HCT116 (cell line): Measurements from ENCODE around the gene ASPA. TPM values are rescaled to one million over a fixed set of nuclear protein-coding genes. Genes with fewer than 3 reads are reported as not detected.

Experiments
- ATAC-seq: fragments of 200-7000 bp; cut with Tn5 transposase; 2 replicates; pipeline ENCODE4 v1.9.1; 2020; ENCODE audit warnings: mild to moderate bottlenecking, moderate library complexity
- BruUV-seq: library from RNA; stranded (reverse); fragments of 400-500 nt; replicated peaks from 2 replicates; lab custom pipeline; 2021; lab: Mats Ljungman, UMichigan
- CTCF ChIA-PET: fragments of 300-600 bp; sonication (Branson Sonifier 250); formaldehyde crosslinking; loops from one replicate; lab custom pipeline; 2021; ENCODE audit warnings: antibody characterized with exemption; lab: Charles Lee
- POLR2A ChIA-PET: fragments of 300-600, 350-600 bp; sonication (Branson Sonifier 250); formaldehyde crosslinking; loops from one replicate; lab custom pipeline; 2021; ENCODE audit warnings: antibody characterized with exemption; lab: Charles Lee
- RAD21 ChIA-PET, 2 experiments: fragments of 300-600 bp; sonication (Branson Sonifier 250); formaldehyde crosslinking; loops; one replicate each; lab custom pipeline; 2023; ENCODE audit warnings: low total read pairs in 2 of 2; ENCODE audit not compliant: uncharacterized antibody in 2 of 2, unreplicated experiment in 2 of 2, low non-redundant PET in 1 of 2; lab: Charles Lee
- DNase-seq: peaks from one replicate; pipeline ENCODE4 v3.0.0-alpha.2; 2010; ENCODE audit warnings: low read depth, low spot score
- H2AFZ ChIP-seq: fragments of 200-600 bp; shearing (Covaris generic), sonication (generic); 2 replicates; pipeline ENCODE4 v1.6.1; 2017; ENCODE audit warnings: low read depth, mixed run types, mixed read lengths, antibody characterized with exemption, low read length; ENCODE audit not compliant: poor library complexity, severe bottlenecking
- H3K27ac ChIP-seq: 2 replicates; pipeline ENCODE4 v1.5.1; 2012; ENCODE audit warnings: low read depth, low read length
- H3K27me3 ChIP-seq: fragments of 200-600 bp; sonication (generic); 2 replicates; pipeline ENCODE4 v1.6.1; 2016; ENCODE audit warnings: mixed run types, low read length, mixed read lengths; ENCODE audit not compliant: insufficient read depth
- H3K36me3 ChIP-seq, 2 experiments: fragments of 200-500 bp in 1 of 2; fragments of 200-600 bp in 1 of 2; sonication (Bioruptor generic) in 1 of 2; sonication (generic) in 1 of 2; 2 replicates each; pipeline versions ENCODE4 v1.5.1 to v1.6.1; 2014 to 2016; ENCODE audit warnings: low read length in 2 of 2, inconsistent platforms in 1 of 2, mixed read lengths in 1 of 2, mixed run types in 1 of 2; ENCODE audit not compliant: insufficient read depth in 2 of 2, control insufficient read depth in 1 of 2
- H3K4me1 ChIP-seq, 2 experiments: fragments of 200-600 bp in 1 of 2; sonication (generic) in 1 of 2; 2 replicates each; pipeline versions ENCODE4 v1.5.1 to v1.6.1; 2012 to 2017; ENCODE audit warnings: low read length in 2 of 2, inconsistent platforms in 1 of 2, mild to moderate bottlenecking in 1 of 2, mixed read lengths in 1 of 2, mixed run types in 1 of 2, moderate library complexity in 1 of 2; ENCODE audit not compliant: insufficient read depth in 2 of 2, control insufficient read depth in 1 of 2
- H3K4me2 ChIP-seq: fragments of 200-600 bp; sonication (generic); 2 replicates; pipeline ENCODE4 v1.6.1; 2017; ENCODE audit warnings: mixed run types, low read length, mixed read lengths
- H3K4me3 ChIP-seq, 2 experiments: fragments of 200-600 bp in 1 of 2; sonication (generic) in 1 of 2; replicated peaks in 1 of 2; 2 replicates each; pipeline ENCODE4 v1.5.1; 2011 to 2016; ENCODE audit warnings: low read length in 2 of 2, control low read depth in 1 of 2, low read depth in 1 of 2, mild to moderate bottlenecking in 1 of 2, mixed read lengths in 1 of 2, mixed run types in 1 of 2
- H3K79me2 ChIP-seq: fragments of 200-600 bp; sonication (generic); 2 replicates; pipeline ENCODE4 v1.6.1; 2017; ENCODE audit warnings: mild to moderate bottlenecking, mixed run types, low read length, moderate library complexity, mixed read lengths; ENCODE audit not compliant: insufficient read depth
- H3K9ac ChIP-seq: fragments of 200-600 bp; sonication (generic); 2 replicates; pipeline ENCODE4 v1.6.1; 2016; ENCODE audit warnings: low read length, mixed read lengths
- H3K9me2 ChIP-seq: fragments of 200-600 bp; sonication (generic), shearing (Covaris generic); 2 replicates; pipeline ENCODE4 v1.6.1; 2017; ENCODE audit warnings: mixed run types, mild to moderate bottlenecking, moderate library complexity; ENCODE audit not compliant: insufficient read depth
- H3K9me3 ChIP-seq, 2 experiments: fragments of 200-500 bp in 1 of 2; fragments of 200-600 bp in 1 of 2; sonication (Bioruptor generic) in 1 of 2; sonication (generic) in 1 of 2; 2 replicates each; pipeline ENCODE4 v1.6.1; 2014 to 2017; ENCODE audit warnings: low read length in 2 of 2, mixed read lengths in 2 of 2, inconsistent platforms in 1 of 2, low read depth in 1 of 2, mild to moderate bottlenecking in 1 of 2, mixed run types in 1 of 2, moderate library complexity in 1 of 2; ENCODE audit not compliant: control insufficient read depth in 1 of 2, insufficient read depth in 1 of 2
- H4K20me1 ChIP-seq: fragments of 200-600 bp; sonication (generic), shearing (Covaris generic); 2 replicates; pipeline ENCODE4 v1.6.1; 2017; ENCODE audit warnings: mixed run types, mild to moderate bottlenecking, moderate library complexity; ENCODE audit not compliant: insufficient read depth
- ATF3 ChIP-seq: IDR thresholded peaks from 2 replicates; pipeline ENCODE4 v1.6.1; 2012
- CBX3 ChIP-seq: IDR thresholded peaks from 2 replicates; pipeline ENCODE4 v1.6.1; 2012; ENCODE audit warnings: low read depth
- CEBPB ChIP-seq: IDR thresholded peaks from 2 replicates; pipeline ENCODE4 v1.6.1; 2012; ENCODE audit warnings: low read depth
- CTCF ChIP-seq, 3 experiments: fragments of 200-600 bp in 1 of 3; sonication (generic) in 1 of 3; IDR thresholded peaks in 2 of 3; conservative IDR thresholded peaks in 1 of 3; 2 replicates each; pipeline ENCODE4 v1.5.1; 2012 to 2017; ENCODE audit warnings: low read depth in 2 of 3, low read length in 2 of 3, antibody characterized with exemption in 1 of 3, borderline replicate concordance in 1 of 3, control low read depth in 1 of 3, mild to moderate bottlenecking in 1 of 3, mixed read lengths in 1 of 3, mixed run types in 1 of 3, moderate library complexity in 1 of 3; ENCODE audit not compliant: insufficient read depth in 1 of 3
- EGR1 ChIP-seq: IDR thresholded peaks from 2 replicates; pipeline ENCODE4 v1.6.1; 2012; ENCODE audit warnings: low read depth
- EZH2 ChIP-seq: fragments of 200-600 bp; sonication (generic); IDR thresholded peaks from 2 replicates; pipeline ENCODE4 v1.6.1; 2017; ENCODE audit warnings: antibody characterized with exemption, mixed run types
- EZH2phosphoT487 ChIP-seq: fragments of 200-600 bp; IDR thresholded peaks from 2 replicates; pipeline ENCODE4 v1.6.1; 2018; ENCODE audit warnings: antibody characterized with exemption, borderline replicate concordance
- FOSL1 ChIP-seq: IDR thresholded peaks from 2 replicates; pipeline ENCODE4 v1.6.1; 2012; ENCODE audit warnings: low read depth
- JUND ChIP-seq: IDR thresholded peaks from 2 replicates; pipeline ENCODE4 v1.6.1; 2012
- MAX ChIP-seq: IDR thresholded peaks from 2 replicates; pipeline ENCODE4 v1.6.1; 2012
- POLR2A ChIP-seq: IDR thresholded peaks from 2 replicates; pipeline ENCODE4 v1.7.0; 2011; ENCODE audit warnings: borderline replicate concordance; ENCODE audit not compliant: insufficient read depth, insufficient read length; ENCODE audit errors: extremely low read depth
- REST ChIP-seq: IDR thresholded peaks from 2 replicates; pipeline ENCODE4 v1.6.1; 2012; ENCODE audit warnings: low read depth
- SIN3A ChIP-seq: IDR thresholded peaks from 2 replicates; pipeline ENCODE4 v1.6.1; 2012; ENCODE audit warnings: low read depth
- SP1 ChIP-seq: IDR thresholded peaks from 2 replicates; pipeline ENCODE4 v1.6.1; 2012; ENCODE audit warnings: low read depth
- TCF7L2 ChIP-seq: IDR thresholded peaks from 2 replicates; pipeline ENCODE4 v1.7.0; 2011; ENCODE audit warnings: borderline replicate concordance, inconsistent platforms; ENCODE audit not compliant: insufficient read depth, insufficient read length; ENCODE audit errors: extremely low read depth
- YY1 ChIP-seq: IDR thresholded peaks from 2 replicates; pipeline ENCODE4 v1.6.1; 2011; ENCODE audit warnings: low read length, low read depth, moderate library complexity, mild to moderate bottlenecking; ENCODE audit not compliant: insufficient replicate concordance; ENCODE audit errors: extremely low read depth
- ZNF274 ChIP-seq: fragments of 200-500 bp; sonication (Bioruptor generic); IDR thresholded peaks from 2 replicates; pipeline ENCODE4 v1.6.1; 2014; ENCODE audit warnings: mild to moderate bottlenecking, low read depth, low read length, inconsistent platforms
- intact Hi-C: fragments of 100-400 bp; cut with micrococcal nuclease; formaldehyde crosslinking; loops from 2 replicates; pipeline ENCODE4 v1.10.0; 2022
- total RNA-seq: library from RNA; stranded (reverse); gene quantifications from one replicate; pipeline ENCODE4 v1.2.1, GENCODE V29; 2021; ENCODE audit not compliant: unreplicated experiment

Gene ASPA
- total RNA-seq, 1 experiment from 2014 or later: not detected

- DNase-seq: no peak
- CTCF ChIA-PET: no interaction called here
- H3K9ac ChIP-seq: no peak overlapping the region
- no peak for ATAC-seq
- no peaks in the 10 kb centered on the region for H3K4me1 ChIP-seq
- no peak overlapping the region for H2AFZ ChIP-seq
- intact Hi-C loops: no loop called here
- H3K27ac ChIP-seq: no peak overlapping the region
- no TSS peak for BruUV-seq
- H4K20me1 ChIP-seq: no peaks in the 10 kb centered on the region
- H3K27me3 ChIP-seq: peaks cover 67% of the 10 kb centered on the region
- H3K79me2 ChIP-seq: no peaks in the 10 kb centered on the region
- no peaks in the 10 kb centered on the region for H3K9me3 ChIP-seq
- no peak for TF ChIP-seq SIN3A
- TF ChIP-seq FOSL1: no peak
- TF ChIP-seq EZH2phosphoT487: no peak
- no peak for TF ChIP-seq ATF3
- no peak for TF ChIP-seq MAX
- TF ChIP-seq SP1: no peak
- no peak for TF ChIP-seq ZNF274
- no peak for TF ChIP-seq CEBPB
- no peak for TF ChIP-seq REST
- TF ChIP-seq POLR2A: no peak
- no peak for TF ChIP-seq CBX3
- TF ChIP-seq YY1: no peak
- TF ChIP-seq TCF7L2: no peak
- TF ChIP-seq EGR1: no peak
- no peak for TF ChIP-seq CTCF (IDR thresholded peaks at IDR 0.05 in 2 of 3, conservative IDR thresholded peaks at IDR 0.05 in 1 of 3; ENCODE audit: borderline replicate concordance in 1 of 3, insufficient read depth in 1 of 3, low read depth in 2 of 3, low read length in 2 of 3)
- TF ChIP-seq EZH2: no peak
- no peak for TF ChIP-seq JUND
- RAD21 ChIA-PET: no interaction called here
- H3K36me3 ChIP-seq: no peaks in the 10 kb centered on the region
- no peaks in the 10 kb centered on the region for H3K9me2 ChIP-seq
- H3K4me3 ChIP-seq: no peak overlapping the region
- POLR2A ChIA-PET: no interaction called here
- H3K4me2 ChIP-seq: no peak overlapping the region
Measured at GRCh38 chr17:3440451-3440850, 35.3 kb upstream of the ASPA start.
